Activated effector memory CD4-positive, alpha-beta T cell treated with anti-CD3 and anti-CD28 coated beads, Interleukin-2, amount 50 U/mL, for 16 hours (primary cell): Measurements from ENCODE around the gene MYO18B.

Source experiments
- DNase-seq: peaks from one replicate; pipeline ENCODE4 v3.0.0-alpha.2; 2020

The MYO18B gene

DNA sequence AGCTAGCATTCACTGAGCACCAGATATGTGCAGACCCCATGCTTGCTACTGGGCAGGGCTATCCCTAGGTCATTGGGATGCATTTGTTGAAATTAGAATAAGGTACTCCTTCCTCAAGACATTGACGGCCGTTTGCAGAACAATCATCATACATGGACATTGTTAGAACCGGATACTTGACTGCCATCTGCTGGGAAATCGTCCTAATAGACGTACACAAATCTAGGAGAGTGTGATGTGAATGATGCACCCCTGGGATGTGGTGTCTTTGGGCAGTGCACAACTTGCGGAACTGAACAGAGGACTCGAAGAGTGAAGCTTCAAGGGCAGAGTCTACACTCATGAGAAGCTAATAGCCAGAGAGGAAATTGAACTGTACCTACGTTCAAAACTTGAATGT, 35.9 kb downstream of the MYO18B start:
- no peak for DNase-seq

GRCh38 chr22:25779426-25779825, 37.4 kb downstream of the MYO18B start:
- no peak for DNase-seq

DNA sequence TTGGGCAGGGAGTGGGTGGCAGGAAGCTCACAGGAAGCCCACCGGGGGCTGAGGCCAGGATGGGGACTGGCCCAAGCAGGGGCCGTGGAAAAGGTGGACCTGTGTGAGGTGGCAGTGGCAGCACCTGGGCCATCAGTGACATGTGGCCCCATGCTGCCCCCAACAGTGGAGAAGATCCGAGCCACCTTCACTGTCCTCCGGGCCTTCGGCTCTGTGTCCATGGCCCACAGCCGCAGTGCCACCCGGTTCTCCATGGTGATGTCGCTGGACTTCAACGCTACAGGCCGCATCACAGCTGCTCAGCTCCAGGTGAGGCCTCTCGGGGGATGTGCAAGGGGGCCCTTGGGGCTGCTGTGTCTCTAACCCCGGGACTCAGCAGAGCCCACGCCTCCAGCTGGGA, 37.9 kb downstream of the MYO18B start:
- DNase-seq: no peak

DNA sequence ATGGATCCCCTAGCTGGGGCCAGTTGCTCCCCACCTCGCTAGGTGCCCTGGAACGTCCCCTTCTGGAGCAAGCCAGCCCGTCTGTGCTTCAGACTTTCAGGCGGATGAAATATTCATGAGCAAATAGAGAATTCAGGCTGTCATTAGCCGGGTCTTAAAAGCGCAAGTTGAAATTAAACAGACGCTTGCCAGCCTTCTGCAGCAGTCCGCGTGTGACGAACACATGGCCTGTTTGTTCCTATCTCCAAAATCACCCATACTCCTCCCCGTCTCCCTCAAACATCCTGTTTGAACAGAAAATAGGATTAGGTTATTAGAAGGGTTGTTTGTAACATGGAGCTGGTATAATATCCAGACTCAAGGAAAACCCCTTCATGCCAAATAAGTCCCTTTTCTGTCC, 38.7 kb downstream of the MYO18B start:
- DNase-seq: no peak

DNA sequence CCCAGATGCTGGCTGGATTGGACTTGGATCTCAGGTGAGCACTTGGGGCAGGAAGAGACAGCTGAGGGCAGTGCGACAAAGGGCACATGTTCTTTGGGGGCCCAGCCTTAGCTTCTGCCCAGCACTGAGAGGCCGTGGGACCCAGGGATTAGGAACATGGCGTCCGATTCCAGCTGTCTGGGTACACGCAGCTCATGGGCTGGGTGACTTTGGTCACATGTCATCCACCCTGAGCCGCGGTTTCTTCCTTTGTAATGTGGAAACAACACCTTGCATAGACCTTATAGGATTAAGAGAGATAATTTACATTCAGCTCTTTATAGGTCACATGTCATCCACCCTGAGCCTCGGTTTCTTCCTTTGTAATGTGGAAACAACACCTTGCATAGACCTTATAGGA, 39.8 kb downstream of the MYO18B start:
- no peak for DNase-seq

DNA sequence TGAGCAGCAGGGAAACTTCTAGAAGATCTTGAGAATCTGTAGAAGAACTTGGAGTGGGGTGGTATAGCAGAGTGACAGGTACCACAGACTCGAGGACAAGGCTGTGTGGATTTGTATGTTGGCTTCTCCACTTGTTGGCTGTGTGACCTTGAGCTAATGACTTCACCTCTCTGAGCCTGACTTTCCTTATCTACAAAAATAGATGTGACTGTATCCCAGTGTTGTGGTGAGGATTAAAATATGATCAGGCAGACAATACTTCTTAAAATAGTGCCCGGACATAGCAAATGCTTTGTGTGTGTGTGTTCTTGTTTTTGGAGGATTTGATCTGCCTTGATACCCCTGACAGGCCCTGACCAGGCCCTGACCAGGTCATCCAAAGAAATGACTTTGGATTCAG, 40.8 kb downstream of the MYO18B start:
- DNase-seq: no peak

GRCh38 chr22:25783856-25784255, 41.9 kb downstream of the MYO18B start:
- DNase-seq: no peak

- DNase-seq: no peak
Measured at GRCh38 chr22:25786165-25786564, 44.2 kb downstream of the MYO18B start.

DNA sequence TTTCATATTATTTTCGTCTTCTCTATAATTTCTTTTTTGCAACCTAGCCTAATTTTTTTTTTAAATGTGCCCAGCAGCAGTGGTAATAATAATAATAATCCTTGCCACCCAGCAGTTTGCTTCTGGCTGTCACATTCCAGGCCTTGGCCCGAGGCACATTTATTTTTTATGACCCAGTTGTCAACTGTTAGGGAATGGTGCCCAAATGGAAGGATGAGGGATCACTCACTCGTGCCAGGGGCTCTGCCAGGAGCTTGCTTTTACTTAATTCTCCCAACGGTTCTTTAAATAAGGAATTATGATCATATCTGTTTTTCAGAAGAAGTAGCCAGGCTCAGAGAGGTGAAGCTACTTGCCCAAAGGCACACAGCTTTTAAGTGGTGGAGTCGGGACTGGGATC, 49.6 kb downstream of the MYO18B start:
- DNase-seq: no peak

DNA sequence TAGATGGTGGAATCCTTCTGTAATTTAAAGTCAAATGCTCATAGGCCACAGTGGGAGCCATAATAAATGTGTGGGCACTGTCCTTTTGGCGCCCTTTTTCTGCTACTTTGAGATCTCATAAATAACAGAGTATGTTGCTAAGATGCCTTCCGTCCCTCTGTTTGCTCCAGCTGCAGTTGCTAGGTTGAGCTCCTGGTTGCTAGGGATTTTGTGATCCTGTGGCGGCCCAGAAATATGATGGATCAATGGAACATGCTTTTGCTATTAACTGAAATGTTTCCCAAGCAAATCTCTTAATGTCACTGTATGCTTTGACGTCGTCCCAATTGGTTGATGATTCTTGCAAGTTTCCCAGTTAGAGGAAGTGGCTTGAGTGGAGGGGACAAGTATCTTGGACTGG, 53.5 kb downstream of the MYO18B start:
- DNase-seq: peak; percentile 2

- no peak for DNase-seq
Measured at GRCh38 chr22:25797498-25798290, 55.7 kb downstream of the MYO18B start.

DNA sequence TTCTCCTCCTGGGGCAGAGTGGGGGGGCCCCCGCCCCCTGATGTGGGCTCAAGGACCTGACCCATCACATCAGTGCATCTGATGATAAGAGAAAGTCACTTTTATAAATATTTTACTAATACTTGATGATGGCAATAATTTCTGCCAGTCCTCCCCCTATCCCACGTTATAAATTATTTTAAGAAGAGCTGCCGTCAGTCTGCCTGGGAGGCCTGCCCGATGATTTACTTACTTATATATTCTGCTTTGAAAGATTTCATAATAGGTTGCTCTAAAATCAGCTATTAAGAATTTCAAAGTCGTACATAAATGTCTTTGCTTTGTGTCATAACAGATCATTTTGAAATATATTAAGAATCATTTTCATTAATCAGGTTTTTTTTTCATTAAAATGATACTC, 58.8 kb downstream of the MYO18B start:
- DNase-seq: no peak

DNA sequence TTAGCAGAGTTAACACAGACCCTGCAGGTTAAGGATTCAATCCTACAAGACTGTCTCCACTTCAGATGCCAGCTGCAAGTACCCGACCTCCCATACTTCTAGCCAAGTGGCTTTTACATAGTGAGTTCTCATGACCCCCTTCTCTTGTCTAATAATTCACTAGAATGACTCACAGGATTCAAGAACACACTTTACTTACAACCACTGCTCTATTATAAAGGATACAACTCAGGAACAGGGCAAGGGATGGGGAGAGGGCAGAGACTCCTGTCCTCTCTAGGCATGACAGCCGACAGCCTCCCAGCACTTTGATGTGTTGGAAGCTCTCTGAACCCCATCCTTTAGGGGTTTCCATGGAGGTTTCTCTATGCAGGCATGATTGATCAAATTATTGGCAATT, 60.0 kb downstream of the MYO18B start:
- no peak for DNase-seq

- DNase-seq: no peak
Measured at GRCh38 chr22:25804676-25805075, 62.7 kb downstream of the MYO18B start.

DNA sequence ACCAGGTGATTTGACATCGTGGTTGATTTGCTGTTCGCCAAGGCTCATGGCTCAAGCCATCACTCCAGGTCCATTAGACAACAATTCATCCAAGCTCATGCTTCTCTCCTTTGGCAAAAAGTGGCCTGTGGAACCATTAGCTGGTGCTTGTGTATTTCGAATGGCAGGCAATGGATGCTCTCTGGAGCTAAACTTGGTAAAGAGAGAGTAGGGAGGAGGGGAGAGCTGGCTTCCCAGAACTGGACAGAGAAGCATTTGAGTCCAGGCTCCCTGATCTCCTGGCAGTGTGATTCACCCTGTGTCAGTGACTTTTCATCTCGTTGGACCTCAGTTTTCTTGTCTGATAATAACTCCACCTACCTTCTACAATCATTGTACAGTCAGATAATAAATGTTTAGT, 64.6 kb downstream of the MYO18B start:
- no peak for DNase-seq

DNA sequence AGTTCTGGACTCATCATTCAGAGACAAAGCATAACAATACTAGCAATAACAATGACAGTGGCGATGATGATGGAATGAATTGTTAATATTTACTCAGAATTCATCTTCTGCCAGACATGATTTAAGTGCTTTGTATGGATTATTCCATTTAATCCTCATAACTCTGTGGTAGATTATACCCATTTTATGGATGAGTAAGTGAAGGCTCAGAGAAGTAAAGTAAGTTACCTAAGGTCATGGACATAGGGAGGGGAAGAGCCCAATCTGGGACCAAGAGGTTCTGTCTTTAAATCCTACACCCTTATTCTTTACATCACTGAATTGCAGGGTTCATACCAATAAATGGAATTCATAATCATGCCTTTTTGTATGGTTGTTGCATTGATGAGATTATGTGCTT, 72.7 kb downstream of the MYO18B start:
- DNase-seq: no peak

DNA sequence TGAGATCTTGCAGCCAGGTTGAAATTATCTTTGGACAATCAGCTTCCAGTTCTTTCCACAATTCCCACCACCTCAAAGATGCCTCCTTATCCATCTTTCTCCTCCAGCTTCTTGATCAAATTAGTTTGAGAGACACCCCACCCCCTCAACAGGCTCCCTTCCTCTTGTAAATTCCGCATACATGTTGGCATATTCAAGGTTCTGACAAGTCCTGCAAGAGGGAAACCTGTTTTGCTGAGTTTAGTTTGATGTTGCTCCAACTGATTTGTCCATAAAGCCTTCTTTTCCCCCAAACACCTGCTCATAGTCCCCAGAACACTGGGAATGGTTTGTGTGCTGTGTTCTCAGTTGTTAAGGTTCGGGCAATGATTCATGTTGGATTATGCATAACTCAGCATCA, 73.6 kb downstream of the MYO18B start:
- DNase-seq: no peak

GRCh38 chr22:25816522-25817059, 74.6 kb downstream of the MYO18B start:
- DNase-seq: no peak

- DNase-seq: no peak
Measured at GRCh38 chr22:25817092-25817943, 75.3 kb downstream of the MYO18B start.

GRCh38 chr22:25818541-25818940, 76.6 kb downstream of the MYO18B start:
- no peak for DNase-seq

DNA sequence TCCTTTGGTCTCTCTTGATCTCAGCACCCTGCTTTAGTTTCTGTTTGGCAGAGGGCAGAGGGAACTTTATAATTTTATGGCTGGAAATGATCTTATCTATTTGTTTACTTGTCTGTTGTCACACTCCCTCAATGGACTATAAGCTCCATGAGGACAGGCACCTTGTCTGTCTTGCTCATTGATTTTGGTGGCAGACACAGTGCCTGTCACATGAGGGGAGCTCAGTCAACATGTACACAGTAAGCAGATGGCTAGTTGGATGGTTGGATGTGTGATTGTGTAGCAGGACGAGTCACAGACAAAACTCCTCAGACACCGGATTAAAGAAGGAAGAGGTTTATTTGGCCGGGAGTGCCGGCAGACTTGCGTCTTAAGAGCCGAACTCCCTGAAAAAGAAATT, 80.4 kb downstream of the MYO18B start:
- DNase-seq: no peak

- no peak for DNase-seq
Measured at GRCh38 chr22:25823276-25823675, 81.3 kb downstream of the MYO18B start.

- no peak for DNase-seq
Measured at GRCh38 chr22:25824828-25825423, 82.9 kb downstream of the MYO18B start.

- DNase-seq: no peak
Measured at GRCh38 chr22:25827415-25827814, 85.4 kb downstream of the MYO18B start.
